H9 (cell line): ENCODE data around the gene CRYBA2. TPM values are rescaled to one million over a fixed set of nuclear protein-coding genes. Genes with fewer than 3 reads are reported as not detected.

Experiments
- DNase-seq: peaks from one replicate; pipeline ENCODE4 v3.0.0-alpha.2; 2017
- H2AFZ ChIP-seq: one replicate; pipeline ENCODE4 v1.6.1; 2013; ENCODE audit warnings: mild to moderate bottlenecking, low read length, control low read depth, moderate library complexity
- H2AK5ac ChIP-seq: 2 replicates; pipeline ENCODE4 v1.6.1; 2013; ENCODE audit warnings: low read length, control low read depth, mixed read lengths; ENCODE audit not compliant: insufficient read length
- H2BK120ac ChIP-seq: one replicate; pipeline ENCODE4 v1.6.1; 2013; ENCODE audit warnings: low read depth, mild to moderate bottlenecking, low read length, control low read depth, inconsistent platforms; ENCODE audit not compliant: poor library complexity, severe bottlenecking
- H2BK12ac ChIP-seq: 2 replicates; pipeline ENCODE4 v1.6.1; 2013; ENCODE audit warnings: low read length, control low read depth, mixed read lengths, low read depth; ENCODE audit not compliant: insufficient read length
- H2BK15ac ChIP-seq: 2 replicates; pipeline ENCODE4 v1.6.1; 2013; ENCODE audit warnings: low read depth, low read length, control low read depth
- H2BK20ac ChIP-seq: one replicate; pipeline ENCODE4 v1.6.1; 2013; ENCODE audit warnings: low read depth, mild to moderate bottlenecking, low read length, control low read depth, inconsistent platforms; ENCODE audit not compliant: poor library complexity, severe bottlenecking
- H2BK5ac ChIP-seq: 2 replicates; pipeline ENCODE4 v1.6.1; 2013; ENCODE audit warnings: low read length, control low read depth, mixed read lengths; ENCODE audit not compliant: insufficient read length
- H3K14ac ChIP-seq: 2 replicates; pipeline ENCODE4 v1.6.1; 2013; ENCODE audit warnings: low read length, control low read depth; ENCODE audit not compliant: insufficient read depth
- H3K18ac ChIP-seq: 2 replicates; pipeline ENCODE4 v1.6.1; 2013; ENCODE audit warnings: low read depth, mild to moderate bottlenecking, mixed read lengths, low read length, control low read depth; ENCODE audit not compliant: insufficient read length
- H3K23ac ChIP-seq: 2 replicates; pipeline ENCODE4 v1.6.1; 2013; ENCODE audit warnings: low read length, control low read depth, mixed read lengths, low read depth; ENCODE audit not compliant: insufficient read length
- H3K23me2 ChIP-seq: 2 replicates; pipeline ENCODE4 v1.6.1; 2013; ENCODE audit warnings: low read depth, mild to moderate bottlenecking, mixed read lengths, low read length, control low read depth; ENCODE audit not compliant: insufficient read length, poor library complexity, severe bottlenecking
- H3K27ac ChIP-seq: 2 replicates; pipeline ENCODE4 v1.5.1; 2013; ENCODE audit warnings: low read length, control low read depth, mixed read lengths, low read depth; ENCODE audit not compliant: insufficient read length
- H3K27me3 ChIP-seq: 2 replicates; pipeline ENCODE4 v1.6.1; 2013; ENCODE audit warnings: low read length, control low read depth, inconsistent platforms; ENCODE audit not compliant: insufficient read depth
- H3K4ac ChIP-seq: 2 replicates; pipeline ENCODE4 v1.6.1; 2013; ENCODE audit warnings: low read depth, mild to moderate bottlenecking, control low read depth, inconsistent platforms, low read length, moderate library complexity
- H3K4me1 ChIP-seq: 2 replicates; pipeline ENCODE4 v1.6.1; 2013; ENCODE audit warnings: low read length, control low read depth, inconsistent platforms; ENCODE audit not compliant: insufficient read depth
- H3K4me2 ChIP-seq: 2 replicates; pipeline ENCODE4 v1.6.1; 2013; ENCODE audit warnings: low read length, control low read depth, mixed read lengths; ENCODE audit not compliant: insufficient read length, insufficient read depth
- H3K56ac ChIP-seq: 2 replicates; pipeline ENCODE4 v1.6.1; 2013; ENCODE audit warnings: low read depth, mild to moderate bottlenecking, mixed read lengths, low read length, control low read depth; ENCODE audit not compliant: insufficient read length
- H3K79me1 ChIP-seq: 2 replicates; pipeline ENCODE4 v1.6.1; 2013; ENCODE audit warnings: low read depth, mild to moderate bottlenecking, moderate library complexity, low read length, control low read depth, inconsistent platforms; ENCODE audit not compliant: insufficient read depth, poor library complexity, severe bottlenecking
- H3K79me2 ChIP-seq: 2 replicates; pipeline ENCODE4 v1.6.1; 2013; ENCODE audit warnings: low read length, control low read depth, inconsistent platforms; ENCODE audit not compliant: insufficient read depth
- H3K9ac ChIP-seq: 2 replicates; pipeline ENCODE4 v1.6.1; 2013; ENCODE audit warnings: low read length, control low read depth, mixed read lengths; ENCODE audit not compliant: insufficient read length; ENCODE audit errors: extremely low read depth
- H3K9me3 ChIP-seq: one replicate; pipeline ENCODE4 v1.6.1; 2013; ENCODE audit warnings: low read depth, low read length, inconsistent platforms; ENCODE audit not compliant: control insufficient read depth
- H3T11ph ChIP-seq: one replicate; pipeline ENCODE4 v1.6.1; 2013; ENCODE audit warnings: mild to moderate bottlenecking, low read length, control low read depth, inconsistent platforms
- H4K20me1 ChIP-seq: one replicate; pipeline ENCODE4 v1.6.1; 2013; ENCODE audit not compliant: control insufficient read depth, insufficient read length, insufficient read depth
- H4K5ac ChIP-seq: 2 replicates; pipeline ENCODE4 v1.6.1; 2013; ENCODE audit warnings: low read depth, mild to moderate bottlenecking, mixed read lengths, low read length, control low read depth; ENCODE audit not compliant: insufficient read length
- H4K8ac ChIP-seq: replicated peaks from 2 replicates; pipeline ENCODE4 v1.6.1; 2013; ENCODE audit warnings: low read length, control low read depth, mixed read lengths, low read depth; ENCODE audit not compliant: insufficient read length
- H4K91ac ChIP-seq: 2 replicates; pipeline ENCODE4 v1.6.1; 2013; ENCODE audit warnings: low read depth, mild to moderate bottlenecking, moderate library complexity, mixed read lengths, low read length, control low read depth; ENCODE audit not compliant: insufficient read length
- H3K27ac Mint-ChIP-seq, 3 experiments: 2 replicates in 2 of 3; 3 replicates in 1 of 3; pipeline ENCODE4 v1.8.0; 2020 to 2021; ENCODE audit warnings: mixed read lengths in 3 of 3, mild to moderate bottlenecking in 1 of 3, moderate library complexity in 1 of 3
- H3K27me3 Mint-ChIP-seq: 2 replicates; pipeline ENCODE4 v1.8.0; 2021; ENCODE audit warnings: low read depth, mild to moderate bottlenecking, moderate library complexity, mixed read lengths
- H3K36me3 Mint-ChIP-seq, 3 experiments: 2 replicates in 2 of 3; 3 replicates in 1 of 3; pipeline ENCODE4 v1.8.0; 2020 to 2021; ENCODE audit warnings: low read depth in 3 of 3, mixed read lengths in 3 of 3; ENCODE audit not compliant: insufficient read depth in 1 of 3
- H3K4me1 Mint-ChIP-seq, 2 experiments: 2 replicates each; pipeline ENCODE4 v1.8.0; 2020; ENCODE audit warnings: mixed read lengths in 2 of 2
- H3K4me3 Mint-ChIP-seq, 2 experiments: 2 replicates in 1 of 2; 3 replicates in 1 of 2; pipeline ENCODE4 v1.8.0; 2020 to 2021; ENCODE audit warnings: mild to moderate bottlenecking in 2 of 2, mixed read lengths in 2 of 2, moderate library complexity in 1 of 2
- H3K9me3 Mint-ChIP-seq, 2 experiments: 2 replicates in 1 of 2; 3 replicates in 1 of 2; pipeline ENCODE4 v1.8.0; 2020; ENCODE audit warnings: mild to moderate bottlenecking in 2 of 2, mixed read lengths in 2 of 2, moderate library complexity in 1 of 2
- WGBS: extraction: QIAGEN DNeasy Blood & Tissue Kit; methylation state at CpG from one replicate; pipeline ENCODE4 v1.1.7; 2013; ENCODE audit warnings: missing lambda C conversion rate, low lambda C conversion rate, mixed read lengths; ENCODE audit not compliant: insufficient read length; ENCODE audit errors: extremely low coverage; 5-methylcytosine and 5-hydroxymethylcytosine counted together
- total RNA-seq: library from RNA; stranded (reverse); gene quantifications from 2 replicates; pipeline ENCODE4 v1.2.1, GENCODE V29; 2021
- TF ChIP-seq, protein P1 (sequence below): fragments of 200-600 bp; sonication (generic); conservative IDR thresholded peaks from 3 replicates; pipeline ENCODE4 v1.8.0; 2021; ENCODE audit warnings: antibody characterized with exemption, mild to moderate bottlenecking

The CRYBA2 gene
- total RNA-seq, 1 experiment from 2014 or later = not detected

DNA sequence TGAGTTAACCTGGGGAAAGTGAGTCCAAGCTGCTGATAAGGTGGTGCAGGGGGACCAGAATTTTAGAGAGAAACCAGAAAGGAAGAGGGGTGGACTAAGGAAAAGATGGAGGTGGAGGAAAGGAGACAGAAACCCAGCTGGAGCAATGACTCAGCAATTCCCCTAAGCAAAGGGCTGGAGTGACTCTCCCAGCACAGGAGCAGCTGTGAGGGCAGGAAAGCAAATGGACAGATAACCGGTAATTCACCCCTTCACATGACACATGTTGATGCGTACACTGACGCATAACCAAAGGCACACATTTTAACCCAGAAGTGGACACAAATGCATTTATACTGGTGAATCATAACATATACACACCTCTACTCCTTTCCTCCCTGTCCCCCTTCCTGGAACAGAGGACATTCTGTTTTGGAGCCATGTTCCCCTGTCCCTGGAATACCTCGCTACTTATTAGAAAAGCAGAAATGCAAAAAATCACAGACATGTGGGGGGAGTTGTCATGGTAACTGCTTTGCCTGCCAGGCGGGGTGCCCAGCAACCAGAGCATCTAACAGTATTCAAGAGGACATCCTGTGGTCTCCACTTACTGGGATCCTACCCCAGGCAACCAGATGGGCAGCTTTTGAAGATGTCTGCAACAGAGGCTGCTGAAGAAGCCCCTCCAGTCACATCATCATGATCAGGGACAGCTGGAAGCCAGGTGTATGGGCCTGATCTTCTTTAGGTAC is 29.0 kb downstream of the CRYBA2 start:
- H3K36me3 Mint-ChIP-seq = no peaks in the 10 kb centered on the region; a peak in 3 of 7 replicates
- H4K20me1 ChIP-seq = no peaks in the 10 kb centered on the region
- WGBS = no CpG with 5 or more reads among the region's 5 CpGs

More for the DNA sequence above, 29.0 kb downstream of the CRYBA2 start:
- Histone ChIP-seq H2AFZ (no peak overlapping the region), H3K4ac (no peak overlapping the region), H2BK5ac (no peak overlapping the region), H3K9ac (no peak overlapping the region), H3K27me3 (peaks cover 20% of the 10 kb centered on the region), H2BK12ac (no peak overlapping the region), H3T11ph (no peak overlapping the region), H4K8ac (no peak overlapping the region), H2BK15ac (no peak overlapping the region), H3K4me2 (peak overlapping the region; percentile 49), H3K23me2 (peaks cover 12% of the 10 kb centered on the region), H4K5ac (no peak overlapping the region), H3K18ac (peak overlapping the region; percentile 29), H4K91ac (no peak overlapping the region), H2BK20ac (no peak overlapping the region), H3K79me1 (no peaks in the 10 kb centered on the region), H3K79me2 (no peaks in the 10 kb centered on the region), H2BK120ac (no peak overlapping the region), H2AK5ac (no peak overlapping the region), H3K23ac (no peak overlapping the region), H3K27ac (no peak overlapping the region), H3K9me3 (no peaks in the 10 kb centered on the region), H3K56ac (no peak overlapping the region), H3K4me1 (peaks cover 4% of the 10 kb centered on the region; the same call in 1 of the 2 replicates), H3K14ac (no peak overlapping the region)
- peaks cover 64% of the 10 kb centered on the region for H3K27me3 Mint-ChIP-seq
- no peak for DNase-seq
- peaks cover 0 to 2% of the 10 kb centered on the region in 2 experiments; a peak in 2 of 5 replicates for H3K9me3 Mint-ChIP-seq
- H3K27ac Mint-ChIP-seq = peak overlapping the region in 2 of 3 experiments; percentile 22 to 96; a peak in 2 of 7 replicates
- H3K4me1 Mint-ChIP-seq = peaks cover 21 to 29% of the 10 kb centered on the region in 2 experiments
- TF ChIP-seq, protein P1, sequence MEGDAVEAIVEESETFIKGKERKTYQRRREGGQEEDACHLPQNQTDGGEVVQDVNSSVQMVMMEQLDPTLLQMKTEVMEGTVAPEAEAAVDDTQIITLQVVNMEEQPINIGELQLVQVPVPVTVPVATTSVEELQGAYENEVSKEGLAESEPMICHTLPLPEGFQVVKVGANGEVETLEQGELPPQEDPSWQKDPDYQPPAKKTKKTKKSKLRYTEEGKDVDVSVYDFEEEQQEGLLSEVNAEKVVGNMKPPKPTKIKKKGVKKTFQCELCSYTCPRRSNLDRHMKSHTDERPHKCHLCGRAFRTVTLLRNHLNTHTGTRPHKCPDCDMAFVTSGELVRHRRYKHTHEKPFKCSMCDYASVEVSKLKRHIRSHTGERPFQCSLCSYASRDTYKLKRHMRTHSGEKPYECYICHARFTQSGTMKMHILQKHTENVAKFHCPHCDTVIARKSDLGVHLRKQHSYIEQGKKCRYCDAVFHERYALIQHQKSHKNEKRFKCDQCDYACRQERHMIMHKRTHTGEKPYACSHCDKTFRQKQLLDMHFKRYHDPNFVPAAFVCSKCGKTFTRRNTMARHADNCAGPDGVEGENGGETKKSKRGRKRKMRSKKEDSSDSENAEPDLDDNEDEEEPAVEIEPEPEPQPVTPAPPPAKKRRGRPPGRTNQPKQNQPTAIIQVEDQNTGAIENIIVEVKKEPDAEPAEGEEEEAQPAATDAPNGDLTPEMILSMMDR = no peak
- peak overlapping the region; percentile 78 to 84; a peak in 3 of 5 replicates for H3K4me3 Mint-ChIP-seq
